Activated CD4-positive, alpha-beta T cell treated with anti-CD3 and anti-CD28 coated beads, Interleukin-2, Interleukin-6, amounts not matched to agents 100 ng/mL and 50 ng/mL, durations not matched to agents 16 hours and 8 hours (primary cell): ENCODE data around the gene IFIT1.
A peak's percentile ranks its signal among the peaks of the same experiment; 100 is the strongest.
"Not testable (repeated sequence)": the region's sequence is repeated elsewhere in the genome, so short reads cannot be mapped to it uniquely, and the experiment has no call there.

Experiments used
- DNase-seq: peaks from one replicate; pipeline ENCODE4 v3.0.0-alpha.2; 2020

The IFIT1 gene

GRCh38 chr10:89391907-89392756, at the start of gene IFIT1:
Gene IFIT1, plus strand, starts transcription at chr10:89392623. Its CDS starts 90 bp downstream, at chr10:89392713.
- DNase-seq = peak; percentile 48

GRCh38 chr10:89343089-89343767, 49.2 kb upstream of the IFIT1 start:
- DNase-seq = no peak

- no peak for DNase-seq
Measured at GRCh38 chr10:89344156-89344555, 48.3 kb upstream of the IFIT1 start.

GRCh38 chr10:89345367-89346000, 46.9 kb upstream of the IFIT1 start:
- no peak for DNase-seq

GRCh38 chr10:89346405-89347254, 45.8 kb upstream of the IFIT1 start:
- no peak for DNase-seq

- no peak for DNase-seq
Measured at GRCh38 chr10:89347701-89348457, 44.5 kb upstream of the IFIT1 start.

- no peak for DNase-seq
Measured at GRCh38 chr10:89348481-89348880, 43.9 kb upstream of the IFIT1 start.

GRCh38 chr10:89348975-89349374, 43.4 kb upstream of the IFIT1 start:
- no peak for DNase-seq

- not testable (repeated sequence) for DNase-seq
Measured at GRCh38 chr10:89350631-89351315, 41.6 kb upstream of the IFIT1 start.

GRCh38 chr10:89351412-89351779, 41.0 kb upstream of the IFIT1 start:
- peak; percentile 63 for DNase-seq

- DNase-seq = no peak
Measured at GRCh38 chr10:89351780-89352597, 40.4 kb upstream of the IFIT1 start.

GRCh38 chr10:89352802-89353201, 39.6 kb upstream of the IFIT1 start:
- DNase-seq = no peak

GRCh38 chr10:89355394-89355931, 37.0 kb upstream of the IFIT1 start:
- no peak for DNase-seq

- DNase-seq = no peak
Measured at GRCh38 chr10:89357096-89357495, 35.3 kb upstream of the IFIT1 start.

- DNase-seq = no peak
Measured at GRCh38 chr10:89357975-89358374, 34.4 kb upstream of the IFIT1 start.

GRCh38 chr10:89360157-89360556, 32.3 kb upstream of the IFIT1 start:
- DNase-seq = no peak

- no peak for DNase-seq
Measured at GRCh38 chr10:89362929-89363328, 29.5 kb upstream of the IFIT1 start.

- no peak for DNase-seq
Measured at GRCh38 chr10:89363729-89364442, 28.5 kb upstream of the IFIT1 start.

GRCh38 chr10:89364531-89364930, 27.9 kb upstream of the IFIT1 start:
- no peak for DNase-seq

GRCh38 chr10:89367529-89367928, 24.9 kb upstream of the IFIT1 start:
- DNase-seq = peak; percentile 22
